IPS-18a (cell line): ENCODE results near the gene BCL3.
A peak's percentile ranks its signal among the peaks of the same experiment; 100 is the strongest.
"Not testable (repeated sequence)": the region's sequence is repeated elsewhere in the genome, so short reads cannot be mapped to it uniquely, and the experiment has no call there.

Source experiments
- H3K27ac ChIP-seq: one replicate; pipeline ENCODE4 v1.5.1; 2013; ENCODE audit warnings: low read length
- H3K27me3 ChIP-seq: one replicate; pipeline ENCODE4 v1.6.1; 2013; ENCODE audit warnings: mild to moderate bottlenecking, low read length; ENCODE audit not compliant: control insufficient read depth, insufficient read depth
- H3K36me3 ChIP-seq: one replicate; pipeline ENCODE4 v1.6.1; 2013; ENCODE audit warnings: low read depth, low read length; ENCODE audit not compliant: control insufficient read depth
- H3K4me1 ChIP-seq: one replicate; pipeline ENCODE4 v1.6.1; 2013; ENCODE audit warnings: low read depth, low read length; ENCODE audit not compliant: control insufficient read depth
- H3K4me3 ChIP-seq: one replicate; pipeline ENCODE4 v1.5.1; 2013; ENCODE audit warnings: low read length
- H3K9ac ChIP-seq: one replicate; pipeline ENCODE4 v1.6.1; 2013; ENCODE audit warnings: mild to moderate bottlenecking, low read length, moderate library complexity
- H3K9me3 ChIP-seq: one replicate; pipeline ENCODE4 v1.6.1; 2013; ENCODE audit warnings: low read depth, low read length; ENCODE audit not compliant: control insufficient read depth

Gene BCL3

DNA sequence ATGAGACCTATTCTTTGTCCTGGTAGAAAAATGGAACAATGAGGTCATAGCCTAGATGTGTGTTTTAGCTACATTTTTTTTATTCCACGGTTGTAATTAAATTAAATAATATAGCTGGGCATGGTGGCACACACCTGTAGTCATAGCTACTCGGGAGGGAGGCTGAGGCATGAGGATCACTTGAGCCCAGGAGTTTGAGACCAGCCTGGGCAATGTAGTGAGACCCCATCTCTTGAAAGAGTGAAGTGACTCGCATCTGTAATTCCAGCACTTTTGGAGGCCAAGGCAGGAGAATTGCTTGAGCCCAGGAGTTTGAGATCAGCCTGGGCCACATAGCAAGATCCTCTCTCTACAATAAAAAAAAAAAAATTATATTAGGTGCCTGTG, 17.4 kb downstream of the BCL3 start:
- no peaks in the 10 kb centered on the region for H3K36me3 ChIP-seq
- no peak overlapping the region for H3K27ac ChIP-seq
- no peaks in the 10 kb centered on the region for H3K27me3 ChIP-seq
- H3K9me3 ChIP-seq = no peaks in the 10 kb centered on the region
- no peaks in the 10 kb centered on the region for H3K4me1 ChIP-seq
- no peak overlapping the region for H3K4me3 ChIP-seq
- no peak overlapping the region for H3K9ac ChIP-seq

DNA sequence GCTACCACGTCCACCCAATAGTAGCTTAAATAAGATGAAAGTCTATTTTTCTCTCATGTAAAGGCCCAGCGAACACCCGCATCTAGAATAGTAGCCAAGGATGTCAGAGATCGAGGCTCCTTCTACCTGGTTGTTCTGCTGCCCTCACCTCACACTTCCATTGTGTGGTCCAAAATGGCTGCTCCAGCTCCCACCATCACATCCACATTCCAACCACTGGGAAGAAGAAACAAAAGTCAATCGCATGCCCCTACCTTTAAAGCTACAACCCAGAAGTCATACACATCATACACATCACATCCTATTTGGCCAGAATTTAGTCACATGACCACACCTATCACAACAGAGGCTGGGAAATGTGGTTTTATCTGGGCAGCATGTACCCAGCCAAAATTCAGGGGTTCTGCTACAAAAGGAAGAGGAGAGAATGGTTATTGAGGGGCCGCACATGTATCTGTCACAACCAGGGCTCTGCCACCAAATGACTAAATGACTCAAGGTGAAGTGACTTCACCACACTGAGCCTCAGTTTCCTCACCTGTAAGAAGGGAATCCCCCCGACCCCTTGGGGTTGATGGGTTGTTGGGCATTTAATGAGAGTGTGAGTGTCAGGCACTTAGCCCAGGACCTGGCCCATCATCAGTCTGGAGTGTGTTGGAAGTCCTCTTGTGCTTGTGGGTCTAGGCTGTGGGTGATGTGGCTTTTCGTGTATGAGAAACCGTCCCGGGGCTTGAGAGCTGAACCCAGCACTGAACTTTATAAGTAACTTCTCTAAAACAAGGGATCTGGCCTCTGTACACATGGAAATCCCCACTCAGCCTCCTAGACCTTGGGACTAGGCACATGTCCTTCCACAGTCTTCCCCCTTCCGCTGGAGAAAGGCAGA, 19.0 kb downstream of the BCL3 start:
- H3K36me3 ChIP-seq = no peaks in the 10 kb centered on the region
- H3K27ac ChIP-seq = no peak overlapping the region
- H3K27me3 ChIP-seq = no peaks in the 10 kb centered on the region
- H3K4me1 ChIP-seq = no peaks in the 10 kb centered on the region
- H3K9me3 ChIP-seq = no peaks in the 10 kb centered on the region
- H3K4me3 ChIP-seq = no peak overlapping the region
- H3K9ac ChIP-seq = no peak overlapping the region

DNA sequence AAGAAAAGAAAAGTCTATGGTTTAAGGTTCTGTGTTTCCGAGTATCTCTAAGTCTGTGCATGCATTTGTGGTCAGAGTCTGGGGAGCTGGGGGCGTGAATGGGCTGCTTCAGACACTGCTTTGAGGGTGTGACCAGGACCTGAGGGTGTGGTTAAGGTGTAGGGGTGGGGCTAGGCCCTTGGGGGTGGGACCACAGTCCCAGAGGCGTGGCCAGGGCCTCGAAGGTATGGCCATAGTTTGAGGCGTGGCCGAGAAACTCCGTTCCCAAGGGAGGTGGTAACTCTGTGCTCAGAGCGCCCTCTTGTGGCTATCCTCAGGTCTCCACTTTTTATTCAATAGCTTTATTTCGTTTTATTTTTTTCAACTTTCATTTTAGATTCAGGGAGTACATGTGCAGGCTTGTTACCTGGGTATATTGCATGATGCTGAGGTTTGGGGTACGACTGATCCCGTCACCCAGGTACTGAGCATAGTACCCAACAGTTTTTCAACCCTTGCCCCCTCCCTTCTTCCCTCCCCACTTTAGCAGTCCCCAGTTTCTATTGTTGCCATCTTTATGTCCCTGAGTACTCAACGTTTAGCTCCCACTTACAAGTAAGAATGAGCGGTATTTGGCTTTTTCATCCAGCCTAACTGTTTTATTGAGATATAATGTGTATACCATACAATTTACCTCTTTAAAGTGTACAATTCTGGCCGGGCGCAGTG, 22.2 kb downstream of the BCL3 start:
- Histone ChIP-seq H3K27ac (no peak overlapping the region), H3K36me3 (no peaks in the 10 kb centered on the region), H3K27me3 (no peaks in the 10 kb centered on the region), H3K9ac (no peak overlapping the region), H3K4me3 (no peak overlapping the region), H3K9me3 (no peaks in the 10 kb centered on the region), H3K4me1 (no peaks in the 10 kb centered on the region)

DNA sequence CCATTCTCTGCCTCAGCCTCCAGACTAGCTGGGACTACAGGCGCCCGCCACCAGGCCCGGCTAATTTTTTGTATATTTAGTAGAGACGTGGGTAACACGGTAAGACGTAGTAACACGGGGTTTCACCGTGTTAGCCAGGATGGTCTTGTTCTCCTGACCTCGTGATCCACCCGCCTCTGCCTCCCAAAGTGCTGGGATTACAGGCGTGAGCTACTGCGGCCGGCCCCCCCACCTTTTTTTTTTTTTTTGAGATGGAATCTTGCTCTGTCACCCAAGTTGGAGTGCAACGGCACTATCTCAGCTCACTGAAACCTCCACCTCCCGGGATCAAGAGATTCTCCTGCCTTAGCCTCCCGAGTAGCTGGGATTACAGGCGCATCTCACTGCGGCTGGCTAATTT, 23.6 kb downstream of the BCL3 start:
- not testable (repeated sequence) for H3K36me3 ChIP-seq, H3K27ac ChIP-seq, H3K4me3 ChIP-seq, H3K27me3 ChIP-seq, H3K4me1 ChIP-seq, H3K9me3 ChIP-seq, H3K9ac ChIP-seq

DNA sequence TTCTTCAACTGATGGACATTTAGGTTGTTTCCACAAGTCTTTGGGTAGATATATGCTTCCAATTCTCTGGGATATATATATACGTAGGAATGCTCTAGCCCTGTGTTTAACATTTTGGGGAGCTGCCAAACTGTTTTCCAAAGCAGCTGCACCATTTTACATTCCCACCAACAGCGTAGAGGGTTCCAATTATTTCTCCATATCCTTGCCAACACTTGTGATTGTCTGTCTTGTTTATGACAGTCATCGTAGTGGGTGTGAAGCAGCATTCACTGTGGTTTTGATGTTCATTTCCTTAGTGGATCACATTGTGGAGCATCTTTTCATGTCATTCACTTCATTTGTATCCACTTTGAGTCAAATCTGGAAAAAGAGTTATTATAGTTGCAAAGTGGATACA, 24.5 kb downstream of the BCL3 start:
- Histone ChIP-seq H3K36me3 (no peaks in the 10 kb centered on the region), H3K4me1 (no peaks in the 10 kb centered on the region), H3K4me3 (no peak overlapping the region), H3K9ac (no peak overlapping the region), H3K27ac (no peak overlapping the region), H3K27me3 (no peaks in the 10 kb centered on the region), H3K9me3 (no peaks in the 10 kb centered on the region)

DNA sequence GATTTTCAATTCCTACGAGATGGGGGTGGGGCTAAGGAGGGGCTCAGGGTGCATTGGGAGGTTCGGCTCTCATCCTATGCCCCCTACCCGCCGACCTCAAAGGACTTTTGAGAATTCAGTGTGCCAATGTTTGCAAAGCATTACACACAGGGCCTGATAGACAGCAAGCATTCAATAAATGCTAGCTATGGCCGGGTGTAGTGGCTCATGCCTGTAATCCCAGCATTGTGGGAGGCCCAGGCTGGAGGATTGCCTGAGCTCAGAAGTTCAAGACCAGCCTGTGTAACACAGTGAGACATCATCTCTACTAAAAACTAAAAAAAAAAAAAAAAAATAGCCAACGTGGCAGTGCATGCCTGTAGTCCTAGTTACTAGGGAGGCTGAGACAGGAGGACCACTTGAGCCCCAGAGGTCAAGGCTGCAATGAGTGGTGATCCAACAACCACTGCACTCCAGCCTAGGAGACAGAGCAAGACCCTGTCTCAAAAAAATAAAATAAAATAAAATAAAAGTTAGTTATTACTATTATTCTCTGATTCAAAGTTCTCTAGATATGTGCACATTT, 27.2 kb downstream of the BCL3 start:
- Histone ChIP-seq H3K27ac (no peak overlapping the region), H3K36me3 (no peaks in the 10 kb centered on the region), H3K4me1 (no peaks in the 10 kb centered on the region), H3K4me3 (no peak overlapping the region), H3K9me3 (no peaks in the 10 kb centered on the region), H3K27me3 (no peaks in the 10 kb centered on the region), H3K9ac (no peak overlapping the region)

DNA sequence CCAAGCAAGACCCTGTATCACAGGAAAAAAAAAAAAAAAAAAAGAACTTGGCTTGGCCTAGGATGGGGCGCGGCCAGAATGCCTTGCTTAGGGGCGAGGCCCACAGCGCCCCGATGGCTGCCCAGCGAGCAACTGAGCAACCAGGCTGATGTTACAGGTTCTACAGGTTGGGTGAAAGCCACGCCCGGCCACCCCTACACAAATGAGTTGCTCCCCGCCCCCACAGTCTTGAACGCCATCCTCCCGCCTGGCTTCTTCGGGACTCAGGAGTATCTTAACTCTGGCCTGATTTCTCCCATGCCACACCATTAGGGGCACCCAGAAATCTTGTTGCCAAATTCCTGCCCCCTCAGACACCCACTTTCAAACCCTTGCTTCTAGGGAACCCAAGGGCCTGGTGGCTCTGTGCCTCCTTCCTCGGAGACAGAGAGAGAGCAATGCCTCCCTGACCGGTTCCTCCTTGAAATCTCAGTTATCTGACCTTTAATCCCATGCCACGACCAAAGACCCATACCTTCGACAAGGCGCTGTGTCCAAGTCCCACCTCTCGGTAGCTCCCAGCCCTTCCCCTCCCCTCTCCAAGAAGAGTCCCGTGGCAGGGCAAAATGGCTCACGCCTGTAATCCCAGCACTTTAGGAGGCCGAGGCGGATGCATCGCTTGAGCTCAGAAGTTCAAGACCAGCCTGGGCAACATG, 28.0 kb downstream of the BCL3 start:
- Histone ChIP-seq H3K36me3 (no peaks in the 10 kb centered on the region), H3K27me3 (no peaks in the 10 kb centered on the region), H3K9me3 (no peaks in the 10 kb centered on the region), H3K9ac (no peak overlapping the region), H3K27ac (no peak overlapping the region), H3K4me3 (no peak overlapping the region), H3K4me1 (no peaks in the 10 kb centered on the region)

DNA sequence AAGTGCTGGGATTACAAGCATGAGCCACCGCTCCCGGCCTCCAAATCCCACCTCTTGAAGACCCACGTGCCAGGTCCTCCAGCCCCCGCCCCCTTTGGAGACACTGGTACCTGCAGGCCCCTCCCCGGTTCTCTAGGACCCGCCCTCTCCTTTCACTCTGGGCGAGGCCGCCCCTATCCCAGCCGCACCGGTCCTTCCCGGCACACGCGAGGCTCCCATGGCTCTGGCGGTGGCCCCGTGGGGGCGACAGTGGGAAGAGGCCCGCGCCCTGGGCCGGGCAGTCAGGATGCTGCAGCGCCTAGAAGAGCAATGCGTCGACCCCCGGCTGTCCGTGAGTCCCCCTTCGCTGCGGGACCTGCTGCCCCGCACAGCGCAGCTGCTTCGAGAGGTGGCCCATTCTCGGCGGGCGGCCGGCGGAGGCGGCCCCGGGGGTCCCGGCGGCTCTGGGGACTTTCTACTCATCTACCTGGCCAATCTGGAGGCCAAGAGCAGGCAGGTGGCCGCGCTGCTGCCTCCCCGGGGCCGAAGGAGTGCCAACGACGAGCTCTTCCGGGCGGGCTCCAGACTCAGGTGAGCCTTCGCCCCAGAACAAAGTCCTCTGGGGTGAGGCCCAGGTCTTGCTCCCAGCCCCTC, 29.3 kb downstream of the BCL3 start, which contains the start of gene CBLC:
CBLC (plus strand) TSS at position 176 of the 633 bp plus-strand sequence; CDS start at position 218, 42 bp downstream.
- Histone ChIP-seq H3K9me3 (no peaks in the 10 kb centered on the region), H3K36me3 (no peaks in the 10 kb centered on the region), H3K9ac (peak within 1 kb of the TSS; percentile 48), H3K4me1 (no peaks in the 10 kb centered on the region), H3K4me3 (peak within 1 kb of the TSS; percentile 68), H3K27ac (no peak within 1 kb of the TSS), H3K27me3 (no peaks in the 10 kb centered on the region)

DNA sequence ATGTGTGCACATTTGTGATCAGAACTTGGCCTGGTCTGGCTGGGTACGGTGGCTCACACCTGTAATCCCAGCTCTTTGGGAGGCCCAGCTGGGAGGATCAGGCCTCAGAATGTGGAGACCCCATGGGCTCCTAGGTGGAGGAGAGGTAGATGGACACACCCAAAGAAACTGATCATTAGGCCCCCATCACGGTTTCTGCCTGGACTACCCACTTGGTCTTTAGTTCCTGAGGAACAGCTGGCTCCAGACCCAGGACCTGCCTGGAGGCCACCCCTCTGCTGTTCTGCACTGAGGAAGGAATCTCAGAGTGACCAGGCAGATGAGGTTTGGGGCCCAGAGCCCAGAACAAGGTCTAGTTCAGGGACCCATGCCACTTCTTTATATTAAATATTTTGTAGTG, 30.6 kb downstream of the BCL3 start:
- H3K4me3 ChIP-seq = no peak overlapping the region
- no peak overlapping the region for H3K9ac ChIP-seq
- H3K27ac ChIP-seq = no peak overlapping the region
- H3K9me3 ChIP-seq = no peaks in the 10 kb centered on the region
- no peaks in the 10 kb centered on the region for H3K4me1 ChIP-seq
- H3K27me3 ChIP-seq = no peaks in the 10 kb centered on the region
- H3K36me3 ChIP-seq = no peaks in the 10 kb centered on the region

DNA sequence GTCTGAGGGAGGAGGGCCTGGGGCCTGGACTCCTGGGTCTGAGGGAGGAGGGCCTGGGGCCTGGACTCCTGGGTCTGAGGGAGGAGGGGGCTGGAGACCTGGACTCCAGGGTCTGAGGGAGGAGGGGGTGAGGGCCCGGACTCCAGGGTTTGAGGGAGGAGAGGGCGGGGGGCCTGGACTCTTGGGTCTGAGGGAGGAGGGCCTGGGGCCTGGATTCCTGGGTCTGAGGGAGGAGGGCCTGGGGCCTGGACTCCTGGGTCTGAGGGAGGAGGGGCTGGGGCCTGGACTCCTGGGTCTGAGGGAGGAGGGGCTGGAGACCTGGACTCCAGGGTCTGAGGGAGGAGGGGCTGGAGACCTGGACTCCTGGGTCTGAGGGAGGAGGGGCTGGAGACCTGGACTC, 33.2 kb downstream of the BCL3 start:
- H3K9me3 ChIP-seq, H3K27me3 ChIP-seq, H3K4me3 ChIP-seq, H3K27ac ChIP-seq, H3K9ac ChIP-seq, H3K4me1 ChIP-seq, H3K36me3 ChIP-seq: not testable (repeated sequence)

DNA sequence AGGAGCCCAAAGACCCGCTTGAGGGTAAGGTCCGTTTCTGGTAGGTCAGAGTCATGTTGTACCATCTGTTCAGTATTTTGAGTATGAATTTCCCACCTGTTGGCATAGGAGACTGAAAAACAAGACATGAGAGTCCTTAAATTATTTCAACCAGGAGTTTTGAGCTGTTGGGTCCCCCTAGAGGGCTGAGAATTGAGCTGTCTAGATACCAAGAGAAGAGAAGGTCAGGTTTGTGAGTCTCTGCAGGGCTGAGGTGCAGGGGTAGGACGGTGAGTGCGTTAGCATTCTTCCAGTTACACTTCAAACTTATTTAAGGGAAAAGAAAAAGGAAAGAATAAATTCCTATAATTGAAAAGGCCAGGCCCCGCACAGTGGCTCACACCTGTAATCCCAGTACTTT, 34.2 kb downstream of the BCL3 start:
- no peaks in the 10 kb centered on the region for H3K4me1 ChIP-seq
- no peak overlapping the region for H3K4me3 ChIP-seq
- no peak overlapping the region for H3K27ac ChIP-seq
- H3K9ac ChIP-seq = no peak overlapping the region
- H3K9me3 ChIP-seq = no peaks in the 10 kb centered on the region
- H3K36me3 ChIP-seq = peaks cover 4% of the 10 kb centered on the region
- no peaks in the 10 kb centered on the region for H3K27me3 ChIP-seq
